DMS153 treated with DMSO at 0.1 percent for 48 hours (cell line): ENCODE results near the gene APPBP2.
"Not testable (repeated sequence)": the region's sequence is repeated elsewhere in the genome, so short reads cannot be mapped to it uniquely, and the experiment has no call there.

Source experiments
- DNase-seq: peaks from one replicate; lab custom pipeline; 2025; ENCODE audit not compliant: unreplicated experiment; lab: John Stamatoyannopoulos, UW

Gene APPBP2

DNA sequence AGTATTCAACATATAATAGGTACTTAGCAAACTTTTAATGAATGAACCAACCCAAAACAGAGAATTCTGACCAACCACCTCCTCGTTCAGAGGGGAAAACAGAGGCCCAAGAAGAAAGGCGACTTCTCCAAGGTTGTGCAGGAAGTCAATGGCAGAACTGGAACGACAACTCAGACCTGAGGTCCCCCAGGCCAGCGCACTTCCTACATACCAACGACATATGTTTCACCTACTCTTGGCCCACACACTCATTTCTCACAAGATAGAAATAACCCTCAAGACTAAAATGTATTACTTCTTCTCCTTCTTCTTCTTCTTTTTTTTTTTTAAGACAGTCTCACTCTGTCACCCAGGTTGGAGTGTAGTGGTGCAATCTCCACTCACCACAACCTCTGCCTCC lies 89.4 kb downstream of the APPBP2 start:
- DNase-seq, result no peak

DNA sequence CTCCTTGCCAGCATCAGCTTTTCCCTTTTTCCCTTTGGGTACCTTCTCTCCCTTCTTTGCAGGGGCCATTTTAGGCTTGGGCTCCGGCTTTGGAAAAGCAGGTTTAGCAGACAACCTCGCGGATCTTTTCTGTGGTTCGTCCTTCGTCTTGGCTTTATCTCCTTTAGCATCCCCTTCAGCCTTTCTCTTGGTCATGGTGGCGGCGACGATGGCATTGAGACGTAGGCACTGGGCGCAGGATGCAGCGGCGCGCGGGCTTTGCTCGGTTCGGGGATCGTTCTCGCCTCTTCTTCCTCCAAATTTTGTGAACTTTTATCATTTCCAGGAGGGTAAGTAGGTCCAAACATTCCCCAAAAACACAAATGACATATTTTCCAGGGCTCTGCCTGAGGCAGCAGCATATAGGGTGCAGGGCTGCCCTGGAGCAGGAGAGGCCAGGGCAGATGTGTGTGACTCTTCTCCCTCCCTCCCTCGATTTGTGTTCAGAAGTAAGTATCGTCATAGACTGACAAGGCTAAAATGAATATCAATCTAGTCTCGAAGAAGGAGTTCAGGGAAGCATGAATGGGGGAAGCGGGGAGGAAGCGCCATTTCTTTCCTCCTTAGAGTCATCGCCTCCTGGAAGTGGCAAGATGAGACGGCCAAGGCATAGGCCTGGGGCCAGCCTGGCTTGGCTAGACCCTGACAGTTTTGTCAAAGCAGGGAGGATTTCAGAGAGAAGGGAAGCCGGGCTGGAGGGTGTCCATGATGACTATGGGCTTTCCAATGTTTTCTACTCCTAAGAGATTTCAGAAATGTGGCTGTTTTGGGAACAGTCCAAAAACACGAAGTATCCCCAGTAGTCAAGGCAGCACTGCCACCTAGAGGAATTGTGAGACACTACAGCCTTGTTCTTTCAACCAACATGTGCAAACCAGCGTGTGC lies 90.5 kb downstream of the APPBP2 start:
- peak; percentile 71 for DNase-seq

DNA sequence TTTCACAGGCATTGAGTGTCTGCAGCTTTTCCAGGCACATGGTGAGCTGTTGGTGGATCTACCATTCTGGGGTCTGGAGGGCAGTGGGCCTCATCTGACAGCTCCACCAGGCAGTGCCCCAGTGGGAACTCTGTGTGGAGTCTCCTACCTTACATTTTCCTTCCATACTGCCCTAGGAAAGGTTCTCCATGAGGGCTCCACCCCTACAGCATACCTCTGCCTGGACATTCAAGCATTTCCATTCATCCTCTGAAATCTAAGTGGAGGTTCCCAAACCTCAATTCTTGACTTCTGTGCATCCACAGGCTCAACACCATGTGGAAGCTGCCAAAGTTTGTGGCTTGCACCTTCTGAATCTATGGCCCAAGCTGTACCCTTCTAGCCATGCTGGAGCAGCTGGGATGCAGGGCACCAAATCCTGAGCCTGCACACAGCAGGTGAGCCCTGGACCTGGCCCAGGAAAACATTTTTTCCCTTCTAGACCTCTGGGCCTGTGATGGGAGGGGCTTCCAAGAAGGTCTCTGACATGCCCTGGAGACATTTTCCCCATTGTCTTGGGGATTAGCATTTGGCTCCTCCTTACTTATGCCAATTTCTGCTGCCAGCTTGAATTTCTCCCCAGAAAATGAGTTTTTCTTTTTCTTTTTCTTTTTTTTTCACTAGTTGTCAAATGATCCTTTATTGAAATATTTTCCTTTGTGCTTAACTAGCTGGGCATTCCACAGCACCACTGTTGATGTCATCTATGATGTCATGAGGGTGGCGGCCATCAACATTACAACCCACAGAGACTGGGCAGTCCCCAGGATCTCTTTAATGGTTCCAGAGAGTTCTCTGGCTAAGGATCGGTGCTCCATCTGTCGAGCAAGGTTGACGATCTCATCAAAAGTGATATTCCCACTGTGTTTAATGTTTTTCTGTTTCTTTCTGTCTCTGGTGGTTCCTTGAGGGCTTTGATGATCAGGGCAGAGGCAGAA lies 92.7 kb downstream of the APPBP2 start:
- DNase-seq, result not testable (repeated sequence)

DNA sequence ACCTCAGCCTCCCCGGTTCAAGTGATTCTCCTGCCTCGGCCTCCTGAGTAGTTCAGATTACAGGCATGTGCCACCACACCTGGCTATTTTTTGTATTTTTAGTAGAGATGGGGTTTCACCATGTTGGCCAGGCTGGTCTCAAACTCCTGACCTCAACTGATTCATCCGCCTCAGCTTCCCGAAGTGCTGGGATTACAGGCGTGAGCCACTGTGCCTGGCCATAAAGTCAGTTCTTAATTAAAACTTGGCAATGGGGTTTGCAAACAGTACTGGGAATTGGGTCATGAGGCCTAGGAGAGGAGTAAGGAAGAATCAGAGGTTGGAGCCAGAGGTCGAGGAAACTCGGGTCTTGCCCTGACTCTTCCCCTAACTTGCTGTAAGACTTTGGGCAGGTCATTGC lies 95.5 kb downstream of the APPBP2 start:
- not testable (repeated sequence) for DNase-seq

DNA sequence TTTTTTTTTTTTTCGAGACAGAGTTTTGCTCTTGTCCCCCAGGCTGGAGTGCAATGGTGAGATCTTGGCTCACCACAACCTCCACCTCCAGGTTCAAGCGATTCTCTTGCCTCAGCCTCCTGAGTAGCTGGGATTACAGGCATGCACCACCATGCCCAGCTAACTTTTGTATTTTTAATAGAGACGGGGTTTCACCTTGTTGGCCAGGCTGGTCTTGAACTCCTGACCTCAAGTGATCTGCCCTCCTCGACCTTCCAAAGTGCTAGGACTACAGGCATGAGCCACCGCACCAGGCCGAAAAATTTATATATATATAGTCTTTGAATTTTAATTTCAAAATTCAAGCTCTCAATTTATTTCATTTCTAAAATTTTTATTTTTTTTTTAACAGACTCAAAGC lies 97.6 kb downstream of the APPBP2 start:
- not testable (repeated sequence) for DNase-seq

DNA sequence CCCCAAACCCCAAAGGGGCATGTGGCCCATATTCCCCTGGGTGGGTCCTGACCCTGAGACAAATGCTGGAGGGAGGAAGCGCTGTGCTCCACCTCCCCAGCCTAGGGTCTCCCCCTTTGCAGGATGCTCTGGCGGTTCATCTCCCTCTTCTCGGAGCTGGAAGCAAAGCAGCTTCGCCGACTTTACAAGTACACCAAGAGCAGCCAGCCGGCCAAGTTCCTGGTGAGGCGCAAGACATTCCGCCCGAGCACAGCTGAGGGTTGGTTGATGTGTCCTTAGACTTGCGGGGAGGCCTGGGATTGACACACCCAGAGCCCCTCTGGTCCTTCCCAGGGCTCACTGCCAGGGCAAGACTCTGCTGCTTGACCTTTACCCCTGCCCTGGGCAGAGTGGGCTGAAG lies 99.4 kb downstream of the APPBP2 start:
- no peak for DNase-seq

DNA sequence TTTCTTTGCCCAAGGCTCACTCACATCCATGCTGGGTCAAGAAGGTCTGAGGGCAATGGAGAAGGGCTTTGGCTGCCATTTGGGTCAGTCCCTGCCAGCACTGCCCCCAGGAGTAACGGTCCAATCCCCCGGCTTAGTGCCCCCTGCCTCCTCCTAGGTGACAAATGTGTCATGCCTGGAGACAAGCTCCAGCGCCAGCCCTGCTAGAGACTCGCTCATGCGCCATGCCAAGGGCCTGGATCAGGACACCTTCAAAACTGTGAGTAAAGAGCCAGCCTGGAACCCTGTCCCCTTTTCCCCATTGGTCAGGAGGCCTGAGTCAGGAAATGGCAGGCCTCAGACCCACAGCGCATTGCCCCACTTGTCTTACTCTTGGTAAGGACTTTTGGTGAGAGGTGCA lies 100.4 kb downstream of the APPBP2 start:
- no peak for DNase-seq

DNA sequence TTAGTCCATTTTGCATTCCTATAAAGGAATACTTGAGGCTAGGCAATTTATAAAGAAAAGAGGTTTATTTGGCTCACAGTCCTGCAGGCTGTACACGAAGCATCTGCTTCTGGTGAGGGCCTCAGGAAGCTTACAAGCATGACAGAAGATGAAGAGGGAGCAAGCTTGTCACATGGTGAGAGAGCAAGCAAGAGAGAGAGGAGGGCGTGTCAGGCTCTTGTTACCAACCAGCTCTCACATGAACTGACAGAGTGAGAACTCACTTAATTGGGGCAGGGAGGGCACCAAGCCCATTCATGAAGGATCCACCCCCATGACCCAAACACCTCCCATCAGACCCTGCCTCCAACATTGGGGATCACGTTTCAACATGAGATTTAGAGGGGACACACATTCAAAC lies 102.2 kb downstream of the APPBP2 start:
- no peak for DNase-seq

DNA sequence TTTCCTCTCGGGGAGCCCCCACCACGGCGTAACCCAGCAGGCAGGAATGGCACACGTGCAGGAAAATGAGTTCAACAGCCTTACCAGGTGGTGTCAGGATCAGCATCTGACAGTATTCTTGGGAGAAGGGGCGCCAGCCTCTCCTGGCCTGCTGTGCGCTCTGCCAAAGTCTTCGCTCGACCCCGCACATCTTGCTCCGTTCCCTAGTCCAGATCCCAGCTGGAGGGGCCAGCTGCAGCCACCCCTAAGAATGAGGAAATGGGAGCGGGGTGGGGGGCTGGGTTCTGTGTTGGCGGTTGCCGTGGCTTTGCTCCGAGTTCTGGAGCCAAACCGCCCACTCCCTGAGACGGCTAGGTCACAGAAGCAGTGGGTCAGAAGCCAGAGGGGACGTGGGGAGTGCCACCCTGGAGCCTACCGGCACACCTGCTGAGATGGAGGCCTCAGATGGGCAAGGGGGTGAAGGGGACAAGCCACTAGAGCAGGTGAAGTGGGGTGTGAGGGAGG lies 103.8 kb downstream of the APPBP2 start, which contains the start of gene CHCT1:
TSS of gene CHCT1 (plus strand) at position 328 of the 504 bp plus-strand sequence. CDS start at position 432, 104 bp downstream.
- no peak for DNase-seq

DNA sequence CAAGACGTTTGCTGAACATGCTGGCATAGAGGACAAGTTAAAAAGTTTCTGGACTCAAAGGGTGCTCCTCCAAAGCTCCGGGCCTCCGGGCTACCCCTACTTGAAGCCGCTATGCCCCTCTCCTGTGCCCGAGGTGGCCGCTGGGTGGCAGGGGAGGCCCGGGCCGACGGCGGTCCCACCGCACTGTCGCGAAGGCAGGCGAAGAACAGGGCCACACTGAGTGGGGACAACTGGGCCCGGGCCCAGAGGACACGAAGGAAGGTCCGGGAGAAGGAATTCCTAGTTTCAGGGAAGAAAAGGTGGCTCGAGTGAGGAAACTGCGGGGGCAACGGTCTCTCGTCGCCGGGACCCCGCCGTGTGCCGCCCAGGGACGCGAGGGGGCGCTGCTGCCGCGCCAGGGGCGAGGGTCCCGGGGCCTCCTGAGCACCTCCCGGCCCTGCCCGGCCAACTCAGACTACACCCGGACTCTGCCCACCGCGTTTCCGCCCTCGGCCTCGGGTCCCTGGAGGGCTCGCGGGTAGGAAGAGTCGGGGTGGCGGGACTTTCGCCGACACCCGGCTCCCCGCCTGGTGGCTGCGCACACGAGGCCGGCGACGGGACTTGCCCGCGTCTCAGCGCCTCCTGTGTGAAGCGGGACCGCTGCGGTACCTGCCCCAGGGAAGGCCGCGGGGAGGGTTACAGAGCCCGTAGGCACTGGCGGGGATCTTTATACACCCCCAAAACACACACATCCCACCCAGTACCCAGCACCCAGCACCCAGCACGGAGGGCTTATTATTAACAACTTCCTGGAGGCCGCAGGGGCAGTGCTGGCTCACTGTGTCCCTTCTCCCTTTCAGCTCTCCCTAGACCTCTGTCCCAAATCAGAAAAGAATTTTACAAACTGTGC lies 104.5 kb downstream of the APPBP2 start:
- DNase-seq, result peak; percentile 30

DNA sequence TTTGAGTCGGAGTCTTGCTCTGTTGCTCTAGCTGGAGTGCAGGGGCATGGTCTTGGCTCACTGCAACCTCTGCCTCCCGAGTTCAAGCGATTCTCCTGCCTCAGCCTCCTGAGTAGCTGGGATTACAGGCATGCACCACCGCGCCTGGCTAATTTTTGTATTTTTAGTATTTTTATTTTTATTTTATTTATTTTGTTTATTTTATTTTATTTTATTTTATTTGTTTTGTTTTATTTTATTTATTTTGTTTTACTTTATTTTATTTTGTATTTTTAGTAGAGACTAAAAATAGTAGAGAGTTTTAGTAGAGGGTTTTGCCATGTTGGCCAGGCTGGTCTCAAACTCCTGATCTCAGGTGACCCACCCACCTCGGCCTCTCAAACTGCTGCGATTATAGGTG lies 106.2 kb downstream of the APPBP2 start:
- DNase-seq, result not testable (repeated sequence)

DNA sequence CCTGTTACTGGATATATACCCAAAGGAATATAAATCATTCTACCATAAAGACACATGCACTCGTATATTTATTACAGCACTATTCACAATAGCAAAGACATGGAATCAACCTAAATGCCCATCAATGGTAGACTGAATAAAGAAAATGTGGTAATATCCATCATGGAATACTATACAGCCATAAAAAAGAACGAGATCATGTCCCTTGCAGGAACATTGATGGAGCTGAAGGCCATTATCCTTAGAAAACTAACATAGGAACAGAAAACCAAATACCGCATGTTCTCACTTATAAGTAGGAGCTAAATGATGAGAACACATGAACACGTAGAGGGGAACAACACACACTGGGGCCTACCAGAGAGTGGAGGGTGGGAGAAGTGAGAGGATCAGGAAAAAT lies 107.0 kb downstream of the APPBP2 start:
- DNase-seq, result not testable (repeated sequence)

DNA sequence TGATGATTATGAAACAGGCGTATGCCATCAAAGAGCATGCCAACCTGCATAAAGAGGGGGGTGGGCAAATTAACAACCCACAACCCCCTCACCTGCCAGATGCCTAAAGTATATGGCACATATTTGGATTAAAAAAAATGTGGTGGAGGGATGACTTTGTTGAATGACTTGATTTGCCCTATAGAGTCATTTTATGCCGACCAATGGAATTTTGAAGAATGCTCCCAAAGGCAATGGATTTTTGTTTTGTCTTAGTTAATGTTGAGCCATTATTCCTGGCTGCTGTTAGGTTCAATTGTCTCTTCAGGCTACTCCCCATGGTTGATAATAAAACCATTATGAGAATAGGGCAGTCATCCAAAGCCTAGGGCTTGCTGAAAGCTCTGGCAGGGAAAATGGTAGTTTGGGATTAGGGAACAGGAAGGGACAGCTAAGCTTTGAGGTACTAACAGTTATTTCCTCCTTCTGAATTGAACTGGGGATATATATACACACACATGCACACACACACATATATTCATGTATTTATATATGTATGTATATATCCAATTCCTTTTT lies 109.6 kb downstream of the APPBP2 start:
- no peak for DNase-seq

DNA sequence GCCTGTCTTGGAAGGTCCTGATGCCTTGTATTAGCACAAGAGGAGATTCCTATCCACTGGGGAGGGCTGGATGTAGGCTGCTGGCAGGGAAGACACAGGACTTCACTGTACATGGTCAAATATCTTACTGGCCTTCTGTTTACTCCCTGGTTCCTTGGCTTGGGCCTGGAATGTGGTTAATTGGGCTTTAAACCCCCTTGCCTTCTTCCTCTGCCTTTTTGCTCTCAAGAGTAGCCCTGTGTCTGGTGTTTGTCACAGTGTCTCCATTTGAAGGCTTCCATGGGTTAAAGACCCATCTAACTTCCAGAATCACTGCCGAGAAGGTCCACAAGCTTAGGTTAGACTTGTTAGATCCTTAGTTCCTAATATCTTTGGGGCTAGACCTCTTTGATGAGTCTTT lies 110.9 kb downstream of the APPBP2 start:
- no peak for DNase-seq

DNA sequence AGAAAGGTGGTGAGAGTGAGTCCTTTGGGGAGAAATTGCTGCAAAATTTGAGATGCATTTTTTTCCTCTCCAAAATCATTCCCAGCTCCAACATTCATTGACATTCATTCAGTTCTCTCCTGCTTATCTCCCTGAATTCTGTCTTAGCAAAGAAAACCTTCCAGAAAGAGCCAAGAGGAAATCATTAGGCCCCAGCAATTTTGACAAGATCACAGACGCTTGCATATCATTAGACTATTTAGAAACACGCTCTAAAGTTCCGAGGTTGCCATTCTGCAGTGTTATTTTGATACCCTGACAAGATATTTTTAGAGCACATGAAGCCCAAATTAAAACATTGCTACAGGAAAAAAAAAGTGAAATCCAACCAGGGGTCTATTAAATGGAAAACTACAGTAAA lies 113.3 kb downstream of the APPBP2 start:
- no peak for DNase-seq

DNA sequence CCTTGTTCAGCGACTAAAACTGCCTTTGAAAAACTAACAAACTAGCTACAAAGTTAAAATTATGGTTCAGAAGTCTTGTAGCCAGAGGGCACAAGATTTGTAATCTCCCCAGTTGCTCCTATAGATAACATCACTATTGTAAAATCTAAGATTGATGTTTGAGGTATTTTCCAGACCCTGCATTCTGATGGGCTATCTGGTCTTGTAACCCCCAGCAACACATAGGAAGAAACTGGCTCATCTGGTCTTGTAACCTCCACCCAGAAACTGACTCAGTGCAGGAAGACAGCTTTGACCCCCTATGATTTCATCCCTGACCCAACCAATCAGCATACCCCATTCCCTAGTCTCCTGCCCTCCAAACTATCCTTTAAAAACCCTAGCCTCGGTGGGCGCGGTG lies 116.0 kb downstream of the APPBP2 start:
- no peak for DNase-seq

DNA sequence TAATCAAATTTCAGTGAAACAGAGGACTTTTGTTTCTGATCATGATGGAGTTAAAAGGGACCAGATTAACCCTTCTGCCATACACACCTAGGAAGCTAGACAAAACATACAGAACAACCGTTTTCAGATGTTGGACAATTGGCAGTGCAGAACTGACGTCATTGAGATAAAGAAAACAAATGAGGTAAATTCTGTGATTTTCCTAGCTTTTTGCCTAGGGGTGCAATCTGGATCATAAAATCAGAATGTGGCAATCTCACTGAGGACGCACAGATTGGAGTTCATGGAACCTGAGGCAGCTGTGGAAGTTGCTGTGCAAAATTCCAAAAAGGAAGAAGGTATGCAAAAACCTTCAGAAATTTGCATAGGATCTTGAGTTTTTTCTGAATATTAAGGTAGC lies 119.2 kb downstream of the APPBP2 start:
- no peak for DNase-seq

DNA sequence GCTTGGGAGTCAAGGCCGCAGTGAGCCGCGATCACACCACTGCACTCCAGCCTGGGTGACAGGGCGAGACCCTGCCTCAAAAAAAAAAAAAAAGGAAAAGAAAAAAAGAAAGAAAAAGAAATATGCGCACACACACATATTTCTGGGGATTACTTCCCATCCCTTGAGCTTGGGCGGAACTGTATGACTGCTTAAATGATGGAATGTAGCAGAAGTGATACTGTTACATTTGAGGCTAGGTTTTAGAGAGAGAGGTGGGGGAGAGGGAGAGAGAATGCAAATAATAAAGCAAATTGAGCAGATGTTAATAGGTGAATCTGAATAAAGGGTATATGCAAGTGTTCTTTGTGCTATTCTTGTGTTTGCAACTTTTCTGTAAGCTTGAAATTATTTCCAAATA lies 122.1 kb downstream of the APPBP2 start:
- no peak for DNase-seq

DNA sequence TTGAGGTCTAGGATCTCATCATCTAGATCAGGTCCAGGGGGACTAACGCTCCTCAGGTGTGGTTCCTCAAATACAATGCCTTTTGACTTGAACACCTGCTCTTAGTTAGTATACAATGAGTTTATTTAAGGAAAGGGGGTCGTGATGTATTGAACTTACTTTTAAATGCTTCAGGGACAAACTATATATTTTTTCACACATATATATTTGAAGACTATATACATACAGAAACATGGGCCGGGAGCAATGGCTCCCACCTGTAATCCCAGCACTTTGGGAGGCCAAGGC lies 122.6 kb downstream of the APPBP2 start:
- no peak for DNase-seq

DNA sequence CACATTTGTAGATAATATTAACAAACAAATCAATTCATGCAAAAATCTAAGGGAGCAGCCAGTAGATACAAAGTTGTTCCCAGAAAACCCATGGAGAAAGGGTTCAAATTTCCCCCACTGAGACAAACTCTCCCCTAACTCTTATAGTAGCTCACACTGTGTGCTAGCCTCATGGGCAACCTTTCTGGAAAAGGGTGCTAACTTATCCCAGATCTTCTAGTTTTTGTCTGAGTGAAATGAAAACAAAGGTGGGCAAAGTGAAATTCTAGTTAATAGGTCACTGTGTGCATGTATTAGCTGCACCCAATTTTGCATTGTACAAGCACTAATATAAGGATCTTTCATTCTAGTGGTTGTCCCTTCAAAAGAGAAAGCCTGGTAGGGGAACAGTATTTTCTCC lies 124.2 kb downstream of the APPBP2 start:
- no peak for DNase-seq
